Activated CD8-positive, alpha-beta memory T cell treated with anti-CD3 and anti-CD28 coated beads for 1 hour (primary cell): Measurements from ENCODE around the gene CPA4.

ENCODE experiments used
- DNase-seq, 2 donors: peaks; one replicate each; pipeline ENCODE4 v3.0.0-alpha.2; 2020; ENCODE audit warnings: low read depth in 1 of 2; ENCODE audit errors: extremely low read depth in 1 of 2

CPA4 gene

GRCh38 chr7:130274296-130274695 lies 18.7 kb upstream of the CPA4 start:
- no peak for DNase-seq

- no peak for DNase-seq
Observed at GRCh38 chr7:130274983-130275591, 17.9 kb upstream of the CPA4 start.

DNA sequence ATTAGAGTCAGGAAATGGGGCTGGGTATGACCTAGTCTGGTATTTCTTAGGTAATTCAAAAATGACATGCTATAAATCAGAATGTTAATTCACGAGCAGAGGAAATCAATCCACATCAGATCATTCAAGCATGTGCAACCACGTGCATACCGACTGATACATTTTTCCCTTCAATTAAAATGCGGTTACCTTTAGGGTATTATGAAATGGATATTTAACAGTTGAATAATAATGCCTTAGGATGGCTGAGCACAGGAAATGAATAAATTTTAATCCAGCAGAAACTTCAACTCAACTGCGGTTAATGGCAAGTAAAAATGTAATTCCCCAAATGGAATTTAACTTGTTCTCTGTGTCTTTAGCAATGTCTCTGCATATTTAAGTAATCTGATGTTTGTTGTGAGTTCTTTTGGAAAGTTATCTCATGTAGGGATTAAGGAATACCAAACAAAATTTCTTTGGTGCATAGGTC lies 17.1 kb upstream of the CPA4 start:
- DNase-seq: no peak

DNA sequence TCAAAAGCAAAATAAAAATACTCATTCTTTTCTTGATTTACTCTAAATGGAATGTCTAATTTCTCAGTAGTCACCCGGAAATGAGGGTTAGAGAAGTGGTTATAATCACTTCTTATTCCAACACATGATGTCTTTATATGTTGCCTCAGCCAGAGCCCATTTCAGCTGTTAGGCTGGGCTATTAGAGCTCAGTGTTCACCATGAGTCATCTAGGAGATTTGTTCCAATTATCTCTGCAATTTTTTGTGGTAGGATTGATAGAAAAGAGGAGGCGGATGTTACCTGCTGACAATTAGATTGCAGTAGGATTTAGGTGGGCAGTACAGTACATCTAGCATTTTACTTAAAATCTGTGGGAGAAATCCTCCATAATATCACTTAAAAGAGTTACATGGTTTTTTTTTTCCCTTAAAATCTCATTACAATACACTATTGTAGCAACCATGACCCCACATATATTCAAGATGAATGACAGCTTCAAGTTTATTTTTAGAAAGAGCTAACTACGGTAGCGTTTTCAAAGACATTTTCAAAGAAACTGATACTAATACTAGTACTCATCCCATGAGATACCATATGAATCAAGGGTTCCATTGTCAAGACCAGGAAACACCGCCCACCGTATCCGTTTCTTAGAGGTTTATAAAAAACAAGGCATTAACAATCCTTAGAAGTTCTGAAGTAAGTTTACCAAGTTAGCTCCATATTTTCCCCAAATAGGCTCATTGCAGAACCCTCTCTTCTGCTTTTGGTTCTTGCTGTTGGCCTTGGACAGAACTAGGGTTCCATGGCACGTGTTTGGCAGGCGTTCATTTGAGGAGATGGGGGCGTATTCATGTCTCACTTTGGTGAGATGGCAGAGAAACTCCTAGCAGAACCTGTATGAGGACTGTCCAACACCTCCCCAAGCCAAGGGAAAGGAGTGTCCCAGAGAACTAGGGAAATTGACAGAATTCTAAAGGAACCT lies 15.9 kb upstream of the CPA4 start:
- no peak for DNase-seq

- DNase-seq: no peak
Observed at GRCh38 chr7:130277763-130278643, 15.0 kb upstream of the CPA4 start.

- no peak for DNase-seq
Observed at GRCh38 chr7:130278860-130279259, 14.1 kb upstream of the CPA4 start.

DNA sequence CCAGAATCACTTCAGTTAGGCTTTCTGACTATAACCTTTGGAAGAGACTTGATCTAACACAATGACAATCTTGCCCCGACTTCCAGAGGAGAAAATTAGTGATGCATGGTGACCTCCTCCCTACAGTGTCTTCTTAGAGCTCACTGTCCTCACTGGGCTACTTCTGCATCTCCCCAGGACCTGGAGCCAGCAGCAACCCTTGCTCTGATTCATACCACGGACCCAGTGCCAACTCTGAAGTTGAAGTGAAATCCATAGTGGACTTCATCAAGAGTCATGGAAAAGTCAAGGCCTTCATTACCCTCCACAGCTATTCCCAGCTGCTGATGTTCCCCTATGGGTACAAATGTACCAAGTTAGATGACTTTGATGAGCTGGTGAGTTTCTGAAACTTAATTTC lies 13.7 kb upstream of the CPA4 start:
- no peak for DNase-seq

DNA sequence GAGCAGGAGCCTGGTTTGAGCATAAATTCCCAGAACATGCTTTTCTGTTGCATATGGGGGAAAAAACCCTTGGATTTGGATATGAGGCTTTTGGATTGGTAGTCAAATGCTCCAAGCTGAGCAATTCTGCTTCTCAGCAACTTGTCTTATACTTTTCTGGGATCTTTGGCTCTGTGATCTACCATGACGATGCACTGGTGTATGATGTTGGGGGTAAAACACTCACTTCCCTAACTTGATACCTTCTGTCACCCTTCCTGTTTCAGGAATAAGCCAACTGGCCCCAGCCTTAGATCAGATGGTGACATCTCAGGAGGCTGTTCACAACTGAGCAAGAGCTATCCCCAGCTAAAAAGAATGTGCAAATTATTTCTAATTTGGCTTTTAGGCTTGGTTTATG lies 13.1 kb upstream of the CPA4 start:
- no peak for DNase-seq

- no peak for DNase-seq
Observed at GRCh38 chr7:130281260-130281659, 11.7 kb upstream of the CPA4 start.

GRCh38 chr7:130286881-130287280 lies 6.1 kb upstream of the CPA4 start:
- no peak for DNase-seq

- no peak for DNase-seq
Observed at GRCh38 chr7:130288168-130288567, 4.8 kb upstream of the CPA4 start.

GRCh38 chr7:130288829-130289228 lies 4.1 kb upstream of the CPA4 start:
- no peak for DNase-seq

DNA sequence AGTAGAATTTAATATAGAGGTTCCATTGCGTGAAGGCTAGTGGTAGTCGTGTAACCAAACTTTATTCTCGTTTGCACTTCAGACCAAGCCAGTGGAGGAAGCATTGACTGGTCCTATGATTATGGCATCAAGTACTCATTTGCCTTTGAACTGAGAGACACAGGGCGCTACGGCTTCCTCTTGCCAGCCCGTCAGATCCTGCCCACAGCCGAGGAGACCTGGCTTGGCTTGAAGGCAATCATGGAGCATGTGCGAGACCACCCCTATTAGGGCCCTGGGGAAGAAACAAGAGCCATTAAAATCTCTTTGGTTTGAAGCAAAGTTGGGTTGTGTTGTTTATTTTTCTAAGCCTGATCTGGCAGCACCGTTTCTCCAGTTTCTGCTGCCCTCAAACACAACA lies 3.5 kb upstream of the CPA4 start:
- DNase-seq: no peak

DNA sequence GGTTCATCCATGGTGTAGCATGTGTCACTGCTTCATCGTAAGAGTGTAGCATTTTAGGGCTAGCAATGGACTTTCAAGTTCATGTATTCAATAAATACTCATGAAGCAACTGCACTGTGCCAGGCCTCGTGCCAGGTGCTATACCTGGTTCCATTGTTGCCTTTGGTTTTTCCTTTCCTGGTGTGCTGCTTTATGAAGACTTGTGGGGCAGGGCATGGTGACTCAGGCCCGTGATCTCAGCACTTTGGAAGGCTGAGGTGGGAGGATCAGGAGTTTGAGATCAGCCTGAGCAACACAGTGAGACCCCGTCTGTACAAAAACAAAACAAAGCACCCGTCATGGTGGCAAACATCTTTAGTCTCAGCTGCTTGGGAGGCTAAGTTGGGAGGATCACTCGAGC lies 2.2 kb upstream of the CPA4 start:
- DNase-seq: no peak

GRCh38 chr7:130293521-130293920 lies 560 bp downstream of the CPA4 start:
- no peak for DNase-seq

DNA sequence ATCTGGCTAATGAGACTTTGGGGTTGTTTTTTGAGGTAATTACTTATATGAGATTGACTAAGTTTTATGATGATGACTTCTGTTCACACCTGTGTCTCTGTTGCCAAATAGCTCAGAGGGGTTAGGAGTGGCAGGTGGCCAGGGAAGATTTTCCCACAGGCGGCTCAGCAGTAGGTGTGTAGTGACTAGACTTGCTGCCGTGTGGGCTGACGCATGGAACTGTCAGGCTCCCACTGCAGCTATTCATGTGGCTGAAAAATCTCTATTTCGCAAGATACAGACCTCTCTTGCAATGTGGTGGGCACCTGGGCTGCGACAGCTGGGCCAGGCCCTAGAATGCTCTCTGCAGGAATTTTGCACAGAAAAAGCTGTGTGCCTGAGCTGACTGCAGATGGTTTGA lies 1.4 kb downstream of the CPA4 start:
- no peak for DNase-seq

- no peak for DNase-seq
Observed at GRCh38 chr7:130296221-130296951, 3.4 kb downstream of the CPA4 start.

- DNase-seq: no peak
Observed at GRCh38 chr7:130297628-130298543, 4.9 kb downstream of the CPA4 start.

DNA sequence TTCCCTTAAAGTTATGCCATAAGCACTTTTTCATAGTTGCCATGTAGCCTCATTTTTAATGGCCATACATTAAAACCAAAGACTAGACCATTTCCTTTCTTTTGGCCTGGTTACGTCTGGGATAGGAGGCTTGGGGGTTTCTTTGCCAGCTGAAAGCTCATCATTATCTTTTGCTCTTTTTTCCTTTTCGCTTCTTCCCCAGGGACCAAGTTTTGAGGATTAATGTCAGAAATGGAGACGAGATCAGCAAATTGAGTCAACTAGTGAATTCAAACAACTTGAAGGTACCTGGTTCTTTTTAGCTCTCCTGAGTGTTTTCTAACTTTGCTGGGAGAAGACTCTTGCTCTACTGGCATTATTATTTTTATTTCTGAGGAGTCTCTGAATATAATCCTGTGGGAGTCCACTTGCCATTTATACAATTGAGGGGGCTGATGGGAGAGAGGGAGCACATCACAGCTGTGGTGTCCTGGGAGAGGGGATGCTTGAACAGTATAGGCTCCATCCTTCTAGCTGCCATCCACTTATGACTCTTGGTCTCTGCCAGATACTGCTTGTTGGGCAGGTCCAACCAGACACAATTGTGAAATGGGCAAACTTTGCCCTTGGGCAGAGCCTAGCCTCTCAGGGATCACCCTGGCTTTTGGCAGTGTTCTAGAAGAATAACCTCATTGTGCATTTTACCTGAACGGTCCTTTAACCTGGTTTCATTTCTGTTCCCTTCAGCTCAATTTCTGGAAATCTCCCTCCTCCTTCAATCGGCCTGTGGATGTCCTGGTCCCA lies 5.8 kb downstream of the CPA4 start:
- DNase-seq: no peak
